HG03139 (cell line): Measurements from ENCODE around the gene SMG7.

Experiments
- ATAC-seq: cut with Tn5 transposase; IDR thresholded peaks from one replicate; pipeline ENCODE4 v1.9.1; 2021; ENCODE audit not compliant: unreplicated experiment

The SMG7 gene

DNA sequence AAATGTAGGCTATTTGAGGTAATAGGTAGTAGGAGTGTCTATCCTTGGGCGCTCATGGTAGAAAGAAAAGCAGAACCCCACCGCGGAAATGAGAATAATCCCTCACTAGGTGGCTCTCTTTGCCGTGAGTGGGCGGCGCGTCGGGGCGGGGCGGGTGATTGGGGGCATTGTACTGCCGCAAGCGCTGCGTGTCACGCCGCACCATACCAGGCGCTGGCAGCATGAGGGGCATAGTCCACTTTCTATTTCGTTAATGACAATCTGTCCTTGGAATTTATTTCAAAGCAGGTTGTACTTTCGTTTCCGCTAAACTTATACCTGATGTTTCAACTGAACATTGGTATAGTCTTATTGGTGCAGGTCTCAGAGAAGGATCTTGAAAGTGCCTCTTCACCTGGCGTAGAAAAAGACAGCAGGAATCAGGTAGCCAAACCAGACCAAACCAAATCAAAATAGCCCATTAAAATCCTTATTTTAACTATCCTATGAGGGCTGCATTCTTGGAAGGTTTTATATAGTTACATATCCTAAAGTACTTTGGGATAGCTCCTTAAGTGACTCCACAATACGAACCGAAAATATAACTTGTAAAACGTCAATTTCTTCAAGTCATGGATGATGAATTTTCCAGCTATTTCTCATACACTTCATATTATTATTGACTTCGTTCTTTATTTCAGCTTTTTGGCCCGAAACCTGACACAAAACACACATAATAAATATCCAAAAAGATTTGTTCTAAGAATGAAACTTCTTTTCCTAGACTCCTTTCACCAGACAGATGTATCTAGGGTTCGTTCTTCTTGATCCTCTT lies 1.9 kb upstream of the SMG7 start:
- ATAC-seq, result peak; percentile 34

- peak; percentile 25 for ATAC-seq
Measured at GRCh38 chr1:183470961-183471742, 1.1 kb upstream of the SMG7 start.

DNA sequence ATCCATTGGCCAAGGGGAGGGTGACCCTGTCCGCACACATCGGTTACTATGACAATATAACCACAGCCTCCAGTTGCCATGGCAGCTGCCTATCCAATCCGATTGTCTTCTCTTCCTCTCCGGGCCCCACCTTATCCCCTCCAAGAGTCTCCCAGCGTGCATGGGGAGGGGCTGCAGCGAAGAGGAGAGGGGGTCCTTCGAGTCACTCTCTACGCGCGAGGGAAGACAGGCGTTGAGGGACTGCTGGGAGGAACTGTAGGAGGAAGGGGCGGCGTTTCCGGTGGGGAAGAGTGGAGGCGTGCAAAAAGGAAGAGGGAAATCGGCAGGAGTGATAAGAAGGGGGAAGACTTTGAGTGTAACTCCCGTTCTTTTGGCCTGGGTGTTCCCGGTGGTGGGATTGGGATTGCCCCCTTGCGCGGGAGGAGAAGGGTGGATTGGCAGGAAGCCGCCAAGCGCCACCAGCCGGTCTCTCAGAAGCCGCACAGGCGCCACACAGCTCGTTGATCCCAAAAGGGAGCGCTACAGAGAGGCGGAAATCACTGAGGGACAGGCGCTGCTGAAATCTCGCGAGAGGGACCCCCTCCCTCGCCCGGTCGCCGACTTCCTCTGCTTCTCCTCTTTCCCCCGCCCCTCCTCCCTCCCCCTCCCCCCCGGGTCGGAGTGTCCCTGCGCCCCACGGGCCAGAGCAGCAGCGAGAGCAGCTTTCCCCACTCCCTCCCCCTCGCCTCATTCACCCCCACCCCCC lies 384 bp upstream of the SMG7 start:
- peak; percentile 45 for ATAC-seq

DNA sequence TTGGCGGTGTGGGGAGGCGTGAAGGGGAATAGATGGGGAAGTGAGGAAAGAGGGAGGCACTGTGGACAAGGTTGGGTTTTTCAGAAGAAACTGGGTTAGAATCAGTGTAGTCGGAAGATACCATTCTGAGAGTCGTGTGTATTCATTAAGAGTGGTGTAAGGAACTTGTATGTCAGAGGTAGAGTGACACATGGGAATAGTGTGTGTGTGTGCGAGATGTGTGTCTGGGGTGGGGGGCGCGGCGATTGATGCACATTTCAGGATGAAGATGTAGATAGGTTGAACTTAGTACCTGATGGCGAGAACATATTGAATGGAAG lies 878 bp downstream of the SMG7 start:
- ATAC-seq, result no peak

- no peak for ATAC-seq
Measured at GRCh38 chr1:183476081-183476480, 3.8 kb downstream of the SMG7 start.

DNA sequence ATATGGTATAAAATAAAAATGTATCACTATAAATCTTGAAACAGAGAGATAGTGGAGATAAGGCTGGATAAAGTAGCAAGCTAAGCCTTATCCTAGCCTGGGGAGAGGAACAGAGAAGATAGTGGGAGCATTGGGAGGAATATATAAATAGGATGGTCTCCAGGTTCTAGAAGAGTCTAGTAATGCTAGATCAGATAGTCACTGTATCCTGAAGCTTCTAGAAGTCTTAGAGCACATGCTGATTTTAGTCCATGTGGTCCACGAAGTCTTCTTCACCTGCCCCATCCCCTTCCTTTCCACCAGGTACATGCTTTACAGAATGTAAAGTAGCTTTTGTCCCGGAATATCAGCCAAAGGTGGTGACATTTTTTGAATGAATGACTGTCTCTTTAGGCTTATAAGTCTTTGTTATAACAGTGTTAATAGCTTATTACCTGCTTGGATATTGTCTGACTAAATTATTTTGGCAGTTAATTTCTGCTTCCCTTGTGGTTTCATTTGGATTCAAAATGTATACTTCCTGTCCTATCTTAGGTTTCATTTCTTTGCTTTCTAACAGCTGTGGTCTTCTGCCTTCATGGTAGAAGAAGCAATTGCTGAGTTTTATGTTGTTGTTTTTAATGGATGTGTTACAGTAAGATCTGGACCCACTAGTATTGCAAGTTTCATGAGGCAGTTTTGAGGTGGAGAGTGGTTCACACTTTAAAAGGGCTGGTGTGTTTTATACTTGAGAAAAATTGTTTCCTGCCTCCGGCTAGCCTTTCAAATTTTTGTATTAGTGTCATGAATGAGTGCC lies 5.9 kb downstream of the SMG7 start:
- ATAC-seq, result peak; percentile 50

- peak; percentile 38 for ATAC-seq
Measured at GRCh38 chr1:183480971-183481441, 8.7 kb downstream of the SMG7 start.

GRCh38 chr1:183483224-183483623 lies 10.9 kb downstream of the SMG7 start:
- ATAC-seq, result no peak

DNA sequence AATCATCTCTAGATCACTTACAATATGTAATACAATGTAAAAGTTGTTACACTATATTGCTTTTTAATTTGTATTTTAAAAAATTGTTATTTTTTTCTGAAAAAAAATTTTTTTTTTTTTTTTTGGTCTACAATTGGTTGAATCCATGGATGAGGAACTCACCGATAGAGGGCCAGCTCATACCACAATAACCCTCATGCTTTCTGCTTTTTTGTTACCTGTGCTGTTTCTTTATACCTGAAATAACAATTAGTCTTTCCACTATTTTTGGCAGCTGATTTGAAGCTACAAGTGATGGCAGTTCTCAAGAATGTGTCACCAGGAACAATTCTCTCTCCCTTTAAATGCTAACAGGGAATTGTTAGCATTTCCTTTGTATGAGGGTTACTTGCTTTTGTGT lies 12.0 kb downstream of the SMG7 start:
- no peak for ATAC-seq

DNA sequence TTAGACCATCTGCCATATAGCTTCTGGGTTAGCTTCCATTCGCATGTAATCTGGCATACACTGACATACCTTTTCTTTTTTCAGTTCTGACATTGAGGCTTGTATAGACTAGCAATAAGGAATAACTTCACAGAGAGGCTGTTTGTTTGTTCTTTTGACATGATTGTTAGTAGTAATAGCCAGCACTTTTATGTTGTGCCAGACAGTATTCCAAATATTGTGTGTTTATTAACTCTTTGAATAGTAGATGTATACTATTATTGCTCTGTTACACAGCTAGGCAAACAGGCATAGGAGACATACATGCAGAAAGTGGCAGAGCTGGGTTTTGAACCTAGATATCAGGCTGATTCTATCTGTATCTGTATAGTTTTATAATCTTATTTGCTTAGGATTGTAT lies 12.6 kb downstream of the SMG7 start:
- ATAC-seq, result no peak

GRCh38 chr1:183487674-183488442 lies 15.6 kb downstream of the SMG7 start:
- no peak for ATAC-seq

GRCh38 chr1:183490932-183491331 lies 18.6 kb downstream of the SMG7 start:
- ATAC-seq, result no peak

GRCh38 chr1:183493540-183494245 lies 21.4 kb downstream of the SMG7 start:
- ATAC-seq, result no peak

GRCh38 chr1:183495420-183495819 lies 23.1 kb downstream of the SMG7 start:
- ATAC-seq, result no peak

GRCh38 chr1:183497218-183497617 lies 24.9 kb downstream of the SMG7 start:
- ATAC-seq, result no peak

DNA sequence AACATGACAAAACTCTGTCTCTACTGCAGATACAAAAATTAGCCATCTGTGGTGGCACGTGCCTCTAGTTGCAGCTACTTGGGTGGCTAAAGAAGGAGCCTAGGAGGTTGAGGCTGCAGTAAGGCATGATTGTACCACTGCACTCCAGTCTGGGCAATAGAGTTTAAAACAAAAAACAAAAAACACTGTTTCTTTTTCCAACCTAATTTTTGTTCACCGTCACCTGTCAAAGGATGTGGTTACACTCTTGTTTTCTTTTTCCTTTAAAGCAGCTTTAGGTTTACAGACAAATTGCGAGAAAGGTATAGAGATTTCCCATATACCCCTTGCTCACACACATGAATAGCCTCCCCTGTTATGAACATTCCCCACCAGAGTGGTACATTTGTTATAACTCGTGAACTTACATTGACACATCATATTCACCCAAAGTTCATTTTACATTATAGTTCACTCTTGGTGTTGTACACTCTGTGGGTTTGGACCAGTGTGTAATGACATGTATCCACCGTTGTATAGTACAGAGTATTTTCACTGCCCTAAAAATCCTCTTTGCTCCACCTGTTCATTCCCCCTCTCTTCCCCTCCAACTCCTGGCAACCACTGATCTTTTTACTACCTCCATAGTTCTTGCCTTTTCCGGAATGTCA lies 26.2 kb downstream of the SMG7 start:
- ATAC-seq, result no peak

GRCh38 chr1:183505454-183506089 lies 33.3 kb downstream of the SMG7 start:
- no peak for ATAC-seq

- no peak for ATAC-seq
Measured at GRCh38 chr1:183506561-183506960, 34.3 kb downstream of the SMG7 start.
